ENCODE measurements around the gene CLDN1. TPM values are rescaled to one million over a fixed set of nuclear protein-coding genes. Genes with fewer than 3 reads are reported as not detected.
A peak's percentile ranks its signal among the peaks of the same experiment; 100 is the strongest.

Gene CLDN1
- total RNA-seq, 1 donor = 14.2 TPM

DNA sequence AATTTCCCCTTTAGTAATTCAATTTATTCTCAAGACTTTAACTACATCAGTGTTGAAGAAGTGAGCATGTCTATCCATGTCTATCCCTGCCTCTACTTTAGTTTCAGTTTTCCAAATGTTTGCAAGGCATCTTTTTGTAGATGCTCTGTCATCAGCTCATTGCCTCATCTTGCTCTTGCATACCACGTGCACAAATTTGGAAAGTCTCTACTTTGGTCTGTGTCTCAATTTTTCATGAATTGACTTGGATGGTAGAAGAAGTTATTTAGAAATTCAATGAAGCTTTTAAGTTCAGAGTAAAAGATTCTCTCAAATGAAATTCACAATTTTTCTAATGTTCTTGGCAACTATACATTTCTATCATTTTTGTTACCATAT is 55.3 kb downstream of the CLDN1 start:
- TF ChIP-seq, protein P1, sequence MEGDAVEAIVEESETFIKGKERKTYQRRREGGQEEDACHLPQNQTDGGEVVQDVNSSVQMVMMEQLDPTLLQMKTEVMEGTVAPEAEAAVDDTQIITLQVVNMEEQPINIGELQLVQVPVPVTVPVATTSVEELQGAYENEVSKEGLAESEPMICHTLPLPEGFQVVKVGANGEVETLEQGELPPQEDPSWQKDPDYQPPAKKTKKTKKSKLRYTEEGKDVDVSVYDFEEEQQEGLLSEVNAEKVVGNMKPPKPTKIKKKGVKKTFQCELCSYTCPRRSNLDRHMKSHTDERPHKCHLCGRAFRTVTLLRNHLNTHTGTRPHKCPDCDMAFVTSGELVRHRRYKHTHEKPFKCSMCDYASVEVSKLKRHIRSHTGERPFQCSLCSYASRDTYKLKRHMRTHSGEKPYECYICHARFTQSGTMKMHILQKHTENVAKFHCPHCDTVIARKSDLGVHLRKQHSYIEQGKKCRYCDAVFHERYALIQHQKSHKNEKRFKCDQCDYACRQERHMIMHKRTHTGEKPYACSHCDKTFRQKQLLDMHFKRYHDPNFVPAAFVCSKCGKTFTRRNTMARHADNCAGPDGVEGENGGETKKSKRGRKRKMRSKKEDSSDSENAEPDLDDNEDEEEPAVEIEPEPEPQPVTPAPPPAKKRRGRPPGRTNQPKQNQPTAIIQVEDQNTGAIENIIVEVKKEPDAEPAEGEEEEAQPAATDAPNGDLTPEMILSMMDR (IDR thresholded peaks at IDR 0.05; ENCODE audit: insufficient read depth, low read depth, low read length) = no peak
- H3K4me3 ChIP-seq (ENCODE audit: low read depth, low read length) = no peak overlapping the region
- peak; percentile 19 for DNase-seq (ENCODE audit: low read depth)

GRCh38 chr3:190266265-190266912 is 55.9 kb downstream of the CLDN1 start:
- H3K4me3 ChIP-seq (ENCODE audit: low read depth, low read length) = no peak overlapping the region
- TF ChIP-seq, protein P1 (IDR thresholded peaks at IDR 0.05; ENCODE audit: insufficient read depth, low read depth, low read length) = no peak
- DNase-seq (ENCODE audit: low read depth) = no peak

DNA sequence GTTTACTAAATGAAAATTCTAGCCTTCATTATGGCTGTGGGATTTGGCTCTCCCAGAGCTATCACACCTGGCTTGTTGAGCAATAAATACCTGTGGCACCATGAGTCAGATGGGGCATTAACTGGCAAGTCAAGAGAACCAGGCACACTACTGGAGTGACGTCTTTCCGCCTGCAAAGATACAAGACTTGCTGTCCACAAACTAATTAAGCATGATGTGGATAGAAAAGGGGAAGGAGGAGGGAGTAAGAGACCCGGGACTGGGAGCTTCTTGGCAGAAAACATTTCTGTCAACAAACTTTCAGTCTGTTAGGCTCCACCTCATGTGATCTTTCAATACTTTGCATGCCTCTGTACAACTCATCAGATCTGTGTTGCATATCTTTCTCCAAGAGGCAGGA is 56.5 kb downstream of the CLDN1 start:
- no peak overlapping the region for H3K4me3 ChIP-seq (ENCODE audit: low read depth, low read length)
- TF ChIP-seq, protein P1 (IDR thresholded peaks at IDR 0.05; ENCODE audit: insufficient read depth, low read depth, low read length) = no peak
- DNase-seq (ENCODE audit: low read depth) = peak; percentile 67

- no peak overlapping the region for H3K4me3 ChIP-seq (ENCODE audit: low read depth, low read length)
- TF ChIP-seq, protein P1 (IDR thresholded peaks at IDR 0.05; ENCODE audit: insufficient read depth, low read depth, low read length) = no peak
- DNase-seq (ENCODE audit: low read depth) = no peak
Observed at GRCh38 chr3:190265126-190265525, 57.1 kb downstream of the CLDN1 start.

DNA sequence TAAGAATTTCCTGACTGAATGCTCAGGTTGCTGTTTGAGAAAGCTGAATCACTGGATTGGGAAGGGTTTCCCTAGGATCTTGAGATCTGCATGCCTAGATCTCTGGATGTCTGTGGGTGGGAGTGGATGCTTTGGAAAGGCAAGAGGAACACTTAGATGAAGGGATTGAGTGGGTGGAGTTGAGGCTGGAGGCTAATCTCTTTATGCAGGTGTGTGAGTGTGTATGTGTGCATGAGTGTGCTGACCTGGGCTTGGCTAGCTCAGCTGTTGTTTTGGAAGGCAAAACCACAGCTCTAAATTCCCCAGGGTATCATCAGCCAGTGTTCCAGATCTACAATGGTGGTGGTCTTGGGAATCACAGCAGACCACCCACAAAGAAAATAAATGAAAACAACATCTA is 60.5 kb downstream of the CLDN1 start:
- TF ChIP-seq, protein P1 (IDR thresholded peaks at IDR 0.05; ENCODE audit: insufficient read depth, low read depth, low read length) = no peak
- H3K4me3 ChIP-seq (ENCODE audit: low read depth, low read length) = no peak overlapping the region
- no peak for DNase-seq (ENCODE audit: low read depth)

DNA sequence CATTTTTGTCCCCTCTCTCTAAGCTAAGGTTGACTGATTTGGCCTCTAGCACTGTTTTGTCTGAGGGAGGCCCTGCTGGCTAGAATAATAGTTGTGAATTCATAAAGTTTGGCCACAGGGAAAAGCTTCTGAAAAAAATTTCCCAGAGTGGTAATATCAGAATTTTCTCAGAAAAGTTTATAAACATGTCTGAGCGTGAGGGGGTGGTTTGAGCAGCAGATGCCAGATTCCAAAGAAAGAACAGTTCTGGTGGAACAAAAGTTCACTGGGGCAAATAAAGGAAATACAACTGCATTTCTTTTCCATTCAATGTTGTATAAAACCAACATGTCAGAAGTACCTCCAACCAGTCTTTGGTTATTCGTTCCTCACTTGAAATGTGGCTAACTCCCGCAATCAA is 61.2 kb downstream of the CLDN1 start:
- DNase-seq (ENCODE audit: low read depth) = peak; percentile 58
- no peak overlapping the region for H3K4me3 ChIP-seq (ENCODE audit: low read depth, low read length)
- TF ChIP-seq, protein P1 (IDR thresholded peaks at IDR 0.05; ENCODE audit: insufficient read depth, low read depth, low read length) = no peak

DNA sequence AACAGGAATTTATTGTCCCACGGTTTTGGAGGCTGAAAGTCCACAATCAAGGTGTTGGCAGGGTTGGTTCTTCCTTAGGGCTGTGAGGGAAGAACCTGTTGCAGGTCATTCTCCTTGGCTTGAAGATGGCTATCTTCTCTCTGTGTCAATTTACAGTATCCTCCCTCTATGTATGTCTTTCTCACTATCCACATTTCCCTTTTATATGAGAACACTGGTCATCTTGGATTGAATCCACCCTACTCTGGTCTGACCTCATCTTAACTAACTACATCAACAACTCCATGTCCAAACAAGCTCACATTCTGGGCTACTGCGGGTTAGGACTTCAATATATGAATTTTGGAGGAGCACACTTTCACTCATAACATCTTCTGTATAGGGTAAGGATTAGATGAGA is 61.9 kb downstream of the CLDN1 start:
- peak; percentile 22 for DNase-seq (ENCODE audit: low read depth)
- no peak overlapping the region for H3K4me3 ChIP-seq (ENCODE audit: low read depth, low read length)
- TF ChIP-seq, protein P1 (IDR thresholded peaks at IDR 0.05; ENCODE audit: insufficient read depth, low read depth, low read length) = no peak

All from fibroblast of villous mesenchyme (primary cell).